GM21576 (cell line): ENCODE measurements around the gene ZC3H18.

Experiments
- ATAC-seq: cut with Tn5 transposase; IDR thresholded peaks from one replicate; pipeline ENCODE4 v1.9.1; 2021; ENCODE audit warnings: mild to moderate bottlenecking, moderate library complexity; ENCODE audit not compliant: unreplicated experiment

Gene ZC3H18

DNA sequence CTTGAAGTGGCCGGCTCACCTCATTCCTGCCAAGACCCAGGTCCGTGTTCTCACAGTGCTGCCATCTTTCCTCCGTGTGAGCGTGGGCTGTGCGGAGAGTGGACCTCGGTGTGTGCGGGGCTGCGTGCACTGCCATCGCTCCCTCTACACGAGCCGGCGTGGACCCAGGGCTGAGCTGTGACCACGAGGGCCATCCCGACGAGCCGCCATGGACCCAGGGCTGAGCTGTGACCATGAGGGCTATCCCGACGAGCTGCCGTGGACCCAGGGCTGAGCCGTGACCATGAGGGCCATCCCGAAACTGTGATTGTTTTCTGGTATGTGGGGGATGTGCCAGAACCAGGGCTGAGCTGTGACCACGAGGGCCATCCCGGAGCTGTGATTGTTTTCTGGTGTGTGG, 101.6 kb downstream of the ZC3H18 start:
- no peak for ATAC-seq

GRCh38 chr16:88672776-88673175, 102.6 kb downstream of the ZC3H18 start:
- no peak for ATAC-seq

- ATAC-seq, result no peak
Measured at GRCh38 chr16:88673716-88674379, 103.6 kb downstream of the ZC3H18 start.

GRCh38 chr16:88676502-88677242, 106.5 kb downstream of the ZC3H18 start:
- no peak for ATAC-seq

- ATAC-seq, result no peak
Measured at GRCh38 chr16:88677721-88678120, 107.5 kb downstream of the ZC3H18 start.

DNA sequence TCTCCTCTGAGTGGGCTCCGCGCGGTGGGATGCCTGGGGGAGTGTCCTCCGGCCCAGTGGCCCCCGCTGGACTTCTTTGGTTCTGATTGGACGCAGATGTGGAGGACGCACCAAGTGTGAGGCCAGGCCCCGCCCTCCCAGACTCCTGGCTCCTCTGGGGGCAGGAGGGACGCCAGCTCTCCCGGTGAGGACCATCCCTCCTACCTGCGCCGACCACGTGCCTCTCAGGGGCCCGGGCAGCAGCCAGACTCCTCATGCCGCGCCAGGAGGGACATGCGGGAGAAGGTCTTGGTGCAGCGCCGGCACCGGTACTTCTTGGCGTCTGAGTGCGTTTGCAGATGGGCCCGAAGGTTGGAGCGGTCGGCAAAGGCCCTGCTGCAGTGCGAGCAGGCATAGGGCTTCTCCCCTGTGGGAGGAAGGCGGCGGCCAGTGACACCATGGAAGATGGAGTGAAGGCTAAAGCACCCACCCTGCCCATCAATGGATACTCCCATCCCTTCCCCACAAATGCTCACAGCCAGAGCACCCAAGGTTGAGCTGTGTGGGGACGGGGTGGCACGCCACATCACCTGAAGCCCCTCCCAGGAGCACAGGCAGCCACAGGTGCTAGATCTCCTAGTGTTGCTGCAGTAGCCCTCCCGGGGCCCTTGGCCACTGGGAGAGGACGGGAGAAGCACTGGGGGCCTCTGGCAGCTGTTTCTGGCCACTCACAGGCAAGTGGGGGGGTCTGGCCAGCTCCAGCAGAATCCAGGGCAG, 108.2 kb downstream of the ZC3H18 start:
- no peak for ATAC-seq

DNA sequence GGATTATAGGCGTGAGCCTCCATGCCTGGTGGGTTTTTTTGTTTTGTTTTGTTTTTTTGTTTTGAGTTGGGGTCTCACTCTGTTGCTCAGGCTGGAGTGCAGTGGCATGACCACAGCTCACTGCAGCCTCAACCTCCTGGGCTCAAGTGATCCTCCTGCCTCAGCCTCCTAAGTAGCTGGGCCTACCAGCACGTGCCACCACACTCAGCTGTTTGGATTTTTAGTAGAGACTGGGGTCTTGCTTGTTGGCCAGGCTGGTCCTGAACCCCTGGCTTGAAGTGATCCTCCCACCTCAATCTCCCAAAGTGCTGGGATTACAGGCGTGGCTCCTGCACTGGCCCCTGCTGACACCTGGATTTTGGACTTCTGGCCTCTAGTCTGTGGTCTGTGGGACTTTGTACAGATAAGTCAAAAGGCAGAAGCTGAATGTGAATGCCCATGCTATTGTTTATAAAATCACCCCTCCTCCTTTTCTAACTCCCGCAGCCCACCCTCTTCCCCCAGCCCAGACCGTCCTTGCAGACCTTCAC, 110.4 kb downstream of the ZC3H18 start:
- ATAC-seq, result no peak

DNA sequence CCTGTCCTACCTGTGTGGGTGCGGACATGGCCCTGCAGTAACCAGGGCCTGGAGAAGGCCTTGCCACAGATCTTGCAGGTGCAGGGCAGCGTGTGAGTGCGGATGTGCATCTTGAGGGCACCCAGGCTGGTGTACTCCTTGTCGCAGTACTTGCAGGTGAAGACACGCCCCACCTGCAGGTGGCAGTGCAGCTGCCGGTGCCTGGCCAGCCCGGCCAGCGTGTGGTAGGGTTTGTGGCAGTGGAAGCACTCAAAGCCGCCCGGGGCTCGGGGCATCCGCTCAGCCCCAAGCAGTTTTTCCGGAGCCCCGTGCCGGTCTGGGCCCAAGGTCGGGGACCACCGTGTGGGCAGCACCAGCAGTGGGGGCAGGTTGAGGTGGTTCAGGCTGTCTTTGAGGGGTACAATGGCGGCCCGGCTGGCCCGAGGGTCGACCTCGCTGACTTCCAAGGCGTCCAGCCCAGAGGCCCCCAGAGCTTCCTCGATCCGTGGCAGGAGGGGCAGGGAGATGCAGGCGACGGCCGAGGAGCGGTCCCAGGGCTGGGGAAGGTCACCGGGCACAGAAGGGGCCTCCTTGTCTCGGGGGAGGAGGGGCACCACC, 111.0 kb downstream of the ZC3H18 start:
- no peak for ATAC-seq
